Endothelial cell of umbilical vein (primary cell): ENCODE data around the gene SKA3.

Experiments
- CTCF ChIP-seq, 2 donors: IDR thresholded peaks; 1 replicate in 1 of 2; 2 replicates in 1 of 2; pipeline ENCODE4 v1.5.1; 2011; ENCODE audit warnings: low read length in 2 of 2, mild to moderate bottlenecking in 2 of 2, moderate library complexity in 2 of 2, control low read depth in 1 of 2, inconsistent platforms in 1 of 2, low read depth in 1 of 2; ENCODE audit not compliant: insufficient read depth in 1 of 2; ENCODE audit errors: extremely low read depth in 1 of 2
- POLR2A ChIP-seq: IDR thresholded peaks from 2 replicates; pipeline ENCODE4 v1.6.1; 2012; ENCODE audit warnings: low read depth, mild to moderate bottlenecking, control low read depth, low read length

DNA sequence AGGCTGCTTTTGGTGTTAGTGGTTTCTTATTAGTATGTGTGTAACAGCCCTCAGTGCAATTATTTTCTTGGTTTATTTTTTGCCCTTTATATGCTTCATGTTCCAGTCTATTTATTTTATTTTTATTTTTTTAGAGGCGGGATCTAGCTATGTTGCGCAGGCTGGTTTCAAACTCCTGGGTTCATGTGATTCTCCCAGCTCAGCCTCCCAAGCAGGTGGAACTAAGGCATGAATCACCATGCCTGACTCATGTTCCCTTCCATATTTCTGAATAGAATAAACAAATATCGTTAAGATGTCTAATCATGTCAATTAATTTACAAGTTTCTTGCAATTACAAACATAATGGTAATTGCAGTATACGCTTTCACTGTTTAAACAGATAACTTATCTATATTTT is 11.7 kb downstream of the SKA3 start:
- TF ChIP-seq CTCF (IDR thresholded peaks at IDR 0.05; ENCODE audit: extremely low read depth in 1 of 2, insufficient read depth in 1 of 2, low read depth in 1 of 2, low read length in 2 of 2) (no peak), POLR2A (no peak)
